Liver (tissue), 9 donors: ENCODE results near the gene CCNK. TPM values are rescaled to one million over a fixed set of nuclear protein-coding genes. Genes with fewer than 3 reads are reported as not detected.

Source experiments
- DNase-seq: peaks from one replicate; pipeline ENCODE4 v3.0.0-alpha.2; 2017; ENCODE audit warnings: low spot score
- H3K27ac ChIP-seq, 2 donors: one replicate each; pipeline ENCODE4 v1.7.0; 2013; ENCODE audit warnings: inconsistent platforms in 2 of 2, low read length in 2 of 2, control low read depth in 1 of 2, low read depth in 1 of 2, mild to moderate bottlenecking in 1 of 2
- H3K27me3 ChIP-seq, 4 donors: one replicate each; pipeline versions ENCODE4 v1.6.1 to v1.7.0; 2013; ENCODE audit warnings: low read length in 3 of 4, inconsistent platforms in 1 of 4, mild to moderate bottlenecking in 1 of 4, moderate library complexity in 1 of 4; ENCODE audit not compliant: control insufficient read depth in 4 of 4, insufficient read depth in 4 of 4
- H3K36me3 ChIP-seq, 4 donors: one replicate each; pipeline versions ENCODE4 v1.6.1 to v1.7.0; 2013; ENCODE audit warnings: low read length in 3 of 4, mild to moderate bottlenecking in 3 of 4, low read depth in 1 of 4, moderate library complexity in 1 of 4; ENCODE audit not compliant: control insufficient read depth in 4 of 4, insufficient read depth in 3 of 4
- H3K4me1 ChIP-seq, 4 donors: one replicate each; pipeline versions ENCODE4 v1.6.1 to v1.7.0; 2013; ENCODE audit warnings: low read length in 3 of 4, mild to moderate bottlenecking in 3 of 4, moderate library complexity in 1 of 4; ENCODE audit not compliant: control insufficient read depth in 4 of 4, insufficient read depth in 4 of 4
- H3K4me3 ChIP-seq, 3 donors: one replicate each; pipeline versions ENCODE4 v1.6.1 to v1.7.0; 2013; ENCODE audit warnings: low read length in 3 of 3, control low read depth in 1 of 3, low read depth in 1 of 3, mild to moderate bottlenecking in 1 of 3
- H3K9ac ChIP-seq, 2 donors: one replicate each; pipeline ENCODE4 v1.7.0; 2013; ENCODE audit warnings: low read length in 2 of 2, mild to moderate bottlenecking in 2 of 2, moderate library complexity in 2 of 2, control low read depth in 1 of 2, low read depth in 1 of 2
- H3K9me3 ChIP-seq, 4 donors: one replicate each; pipeline versions ENCODE4 v1.6.1 to v1.7.0; 2013; ENCODE audit warnings: low read length in 3 of 4; ENCODE audit not compliant: control insufficient read depth in 4 of 4
- ATF3 ChIP-seq: IDR thresholded peaks from 2 replicates; pipeline ENCODE4 v1.6.1; 2016; ENCODE audit warnings: antibody characterized with exemption
- EGR1 ChIP-seq, 2 donors: IDR thresholded peaks; 2 replicates each; pipeline ENCODE4 v1.6.1; 2016 to 2018; ENCODE audit warnings: antibody characterized with exemption in 2 of 2, low read depth in 2 of 2
- FOXA1 ChIP-seq: IDR thresholded peaks from 2 replicates; pipeline ENCODE4 v1.6.1; 2016; ENCODE audit warnings: antibody characterized with exemption
- FOXA2 ChIP-seq: IDR thresholded peaks from 2 replicates; pipeline ENCODE4 v1.6.1; 2016; ENCODE audit warnings: antibody characterized with exemption
- GABPA ChIP-seq, 2 donors: IDR thresholded peaks in 1 of 2; conservative IDR thresholded peaks in 1 of 2; 2 replicates each; pipeline ENCODE4 v1.6.1; 2016; ENCODE audit warnings: antibody characterized with exemption in 2 of 2, mild to moderate bottlenecking in 1 of 2, moderate library complexity in 1 of 2
- HNF4G ChIP-seq: IDR thresholded peaks from 2 replicates; pipeline ENCODE4 v1.6.1; 2016; ENCODE audit warnings: antibody characterized with exemption
- JUND ChIP-seq, 2 donors: IDR thresholded peaks; 2 replicates each; pipeline ENCODE4 v1.6.1; 2016; ENCODE audit warnings: antibody characterized with exemption in 2 of 2
- NR2F2 ChIP-seq: IDR thresholded peaks from 2 replicates; pipeline ENCODE4 v1.6.1; 2016; ENCODE audit warnings: antibody characterized with exemption
- RAD21 ChIP-seq, 2 donors: IDR thresholded peaks; 2 replicates each; pipeline ENCODE4 v1.6.1; 2016; ENCODE audit warnings: antibody characterized with exemption in 2 of 2, mild to moderate bottlenecking in 2 of 2
- REST ChIP-seq: IDR thresholded peaks from 2 replicates; pipeline ENCODE4 v1.6.1; 2016; ENCODE audit warnings: antibody characterized with exemption, mild to moderate bottlenecking
- RXRA ChIP-seq, 2 donors: IDR thresholded peaks; 2 replicates each; pipeline ENCODE4 v1.6.1; 2017 to 2018; ENCODE audit warnings: antibody characterized with exemption in 2 of 2, mild to moderate bottlenecking in 1 of 2
- SP1 ChIP-seq: IDR thresholded peaks from 2 replicates; pipeline ENCODE4 v1.6.1; 2018; ENCODE audit warnings: antibody characterized with exemption, mild to moderate bottlenecking
- TAF1 ChIP-seq: conservative IDR thresholded peaks from 2 replicates; pipeline ENCODE4 v1.6.1; 2016; ENCODE audit warnings: antibody characterized with exemption, mild to moderate bottlenecking
- YY1 ChIP-seq: IDR thresholded peaks from 2 replicates; pipeline ENCODE4 v1.6.1; 2016; ENCODE audit warnings: antibody characterized with exemption, mild to moderate bottlenecking
- WGBS: extraction: QIAGEN DNeasy Blood & Tissue Kit; methylation state at CpG from one replicate; pipeline ENCODE4 v1.1.7; 2013; 5-methylcytosine and 5-hydroxymethylcytosine counted together
- polyA plus RNA-seq, 2 donors: library from polyadenylated mRNA; stranded (reverse) in 1 of 2; unstranded in 1 of 2; fragments of 200-250 nt in 1 of 2; fragments of >200 nt in 1 of 2; fragmentation: Nextera tagmentation in 1 of 2; extraction: Ambion mirVana in 1 of 2; gene quantifications; one replicate each; pipeline versions ENCODE4 v1.2.1 to v1.2.3, GENCODE V29; 2013 to 2015
- total RNA-seq, 2 donors: library from RNA; depleted of rRNA; stranded (reverse); fragments of >200 nt; gene quantifications; one replicate each; pipeline ENCODE4 v1.2.3, GENCODE V29; 2014
- TF ChIP-seq, protein P1 (sequence below): fragments of 150-350 bp; IDR thresholded peaks from 2 replicates; pipeline ENCODE4 v1.5.1; 2017; ENCODE audit warnings: improper control_type of control experiment, low read depth, low read length; ENCODE audit not compliant: missing input control
- TF ChIP-seq, protein P2 (sequence below): IDR thresholded peaks from 2 replicates; pipeline ENCODE4 v1.6.1; 2016; ENCODE audit warnings: antibody characterized with exemption
- donor health status: healthy.
- donor health status: healthy.
- donor health status: healthy.
- donor health status: healthy.
- donor health status: healthy.

The CCNK gene
- total and polyA plus RNA-seq, 4 donors, result 7.7 to 33.4 (median 13.2) TPM

DNA sequence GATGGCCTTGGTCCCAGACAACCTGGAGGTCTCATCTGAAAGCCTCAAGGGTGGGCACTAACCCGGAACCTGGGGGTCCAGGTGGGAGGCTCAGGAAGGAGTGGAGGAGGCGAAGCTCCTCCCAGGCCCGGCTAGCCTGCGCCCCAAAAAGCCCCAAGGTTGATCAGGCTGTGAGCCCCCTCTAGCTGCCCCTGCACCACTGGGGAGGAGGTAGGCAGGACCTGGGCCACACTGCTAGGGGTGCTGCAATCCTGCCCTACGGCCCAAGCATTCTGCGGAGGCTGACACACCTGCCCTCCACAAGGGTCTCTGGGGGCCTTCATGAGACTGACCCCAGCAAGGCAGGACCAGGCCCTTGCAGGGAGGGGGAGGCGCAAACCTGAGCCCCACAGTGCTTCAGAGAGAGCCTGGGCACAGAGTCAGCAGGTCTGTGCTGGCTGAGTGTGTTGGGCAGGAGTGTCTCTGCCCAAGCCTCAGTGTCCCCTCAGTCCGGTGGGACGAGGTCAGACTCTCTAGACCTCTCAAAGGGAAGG, 70.9 kb downstream of the CCNK start:
- DNase-seq, result no peak
- no peaks in the 10 kb centered on the region for H3K9me3 ChIP-seq
- no peak overlapping the region for H3K9ac ChIP-seq
- H3K27me3 ChIP-seq, result no peaks in the 10 kb centered on the region
- whole genome bisulfite sequencing, result 63% methylated on average over 9 of the region's 9 CpGs
- H3K4me3 ChIP-seq, result no peak overlapping the region
- no peaks in the 10 kb centered on the region for H3K36me3 ChIP-seq
- H3K4me1 ChIP-seq, result peaks cover 37 to 76% (median 64%) of the 10 kb centered on the region in 4 donors
- TF ChIP-seq TAF1, result no peak
- TF ChIP-seq FOXA1, result no peak
- TF ChIP-seq, protein P1, sequence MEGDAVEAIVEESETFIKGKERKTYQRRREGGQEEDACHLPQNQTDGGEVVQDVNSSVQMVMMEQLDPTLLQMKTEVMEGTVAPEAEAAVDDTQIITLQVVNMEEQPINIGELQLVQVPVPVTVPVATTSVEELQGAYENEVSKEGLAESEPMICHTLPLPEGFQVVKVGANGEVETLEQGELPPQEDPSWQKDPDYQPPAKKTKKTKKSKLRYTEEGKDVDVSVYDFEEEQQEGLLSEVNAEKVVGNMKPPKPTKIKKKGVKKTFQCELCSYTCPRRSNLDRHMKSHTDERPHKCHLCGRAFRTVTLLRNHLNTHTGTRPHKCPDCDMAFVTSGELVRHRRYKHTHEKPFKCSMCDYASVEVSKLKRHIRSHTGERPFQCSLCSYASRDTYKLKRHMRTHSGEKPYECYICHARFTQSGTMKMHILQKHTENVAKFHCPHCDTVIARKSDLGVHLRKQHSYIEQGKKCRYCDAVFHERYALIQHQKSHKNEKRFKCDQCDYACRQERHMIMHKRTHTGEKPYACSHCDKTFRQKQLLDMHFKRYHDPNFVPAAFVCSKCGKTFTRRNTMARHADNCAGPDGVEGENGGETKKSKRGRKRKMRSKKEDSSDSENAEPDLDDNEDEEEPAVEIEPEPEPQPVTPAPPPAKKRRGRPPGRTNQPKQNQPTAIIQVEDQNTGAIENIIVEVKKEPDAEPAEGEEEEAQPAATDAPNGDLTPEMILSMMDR, result no peak
- no peak for TF ChIP-seq RXRA (IDR thresholded peaks at IDR 0.05)
- no peak for TF ChIP-seq EGR1 (IDR thresholded peaks at IDR 0.05; ENCODE audit: low read depth in 2 of 2)
- TF ChIP-seq REST, result no peak
- TF ChIP-seq HNF4G, result no peak
- TF ChIP-seq, protein P2, sequence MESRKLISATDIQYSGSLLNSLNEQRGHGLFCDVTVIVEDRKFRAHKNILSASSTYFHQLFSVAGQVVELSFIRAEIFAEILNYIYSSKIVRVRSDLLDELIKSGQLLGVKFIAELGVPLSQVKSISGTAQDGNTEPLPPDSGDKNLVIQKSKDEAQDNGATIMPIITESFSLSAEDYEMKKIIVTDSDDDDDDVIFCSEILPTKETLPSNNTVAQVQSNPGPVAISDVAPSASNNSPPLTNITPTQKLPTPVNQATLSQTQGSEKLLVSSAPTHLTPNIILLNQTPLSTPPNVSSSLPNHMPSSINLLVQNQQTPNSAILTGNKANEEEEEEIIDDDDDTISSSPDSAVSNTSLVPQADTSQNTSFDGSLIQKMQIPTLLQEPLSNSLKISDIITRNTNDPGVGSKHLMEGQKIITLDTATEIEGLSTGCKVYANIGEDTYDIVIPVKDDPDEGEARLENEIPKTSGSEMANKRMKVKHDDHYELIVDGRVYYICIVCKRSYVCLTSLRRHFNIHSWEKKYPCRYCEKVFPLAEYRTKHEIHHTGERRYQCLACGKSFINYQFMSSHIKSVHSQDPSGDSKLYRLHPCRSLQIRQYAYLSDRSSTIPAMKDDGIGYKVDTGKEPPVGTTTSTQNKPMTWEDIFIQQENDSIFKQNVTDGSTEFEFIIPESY, result no peak
- no peak for TF ChIP-seq YY1
- no peak for TF ChIP-seq RAD21 (IDR thresholded peaks at IDR 0.05)
- TF ChIP-seq SP1, result no peak
- no peak for TF ChIP-seq NR2F2
- TF ChIP-seq FOXA2, result no peak
- no peak for TF ChIP-seq GABPA (IDR thresholded peaks at IDR 0.05 in 1 of 2, conservative IDR thresholded peaks at IDR 0.05 in 1 of 2)
- H3K27ac ChIP-seq, result peak overlapping the region; percentile 30 to 72

DNA sequence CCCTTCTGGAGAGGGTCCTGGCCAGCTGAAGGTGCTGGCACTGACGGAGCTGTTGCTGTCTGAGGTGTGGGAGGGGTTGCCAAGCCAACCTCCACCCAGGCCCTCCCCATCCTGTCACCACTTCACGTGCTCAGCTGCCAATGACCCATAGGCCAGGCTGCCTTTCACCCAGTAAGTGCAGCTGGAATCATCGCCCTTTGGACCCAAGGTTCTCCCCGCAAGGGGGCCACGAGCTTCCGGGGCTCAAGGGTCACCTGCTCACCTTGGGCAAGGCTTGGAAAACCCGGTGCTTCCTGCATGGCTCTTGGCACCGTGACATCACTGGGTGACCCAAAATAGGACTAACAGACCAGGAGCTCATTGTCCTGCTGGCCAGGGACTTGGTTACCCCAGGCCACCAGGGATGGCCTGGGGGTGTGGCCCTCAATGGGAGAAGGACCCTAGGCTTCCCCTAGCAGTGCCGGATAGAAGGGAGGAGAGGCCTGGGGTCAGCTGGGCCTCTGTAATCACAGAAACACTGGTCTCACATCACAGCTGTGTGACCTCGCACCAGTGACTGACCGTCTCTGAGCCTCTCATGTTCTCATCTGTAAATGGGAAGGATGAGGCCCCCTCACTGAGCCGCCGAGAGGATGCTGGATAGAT, 71.5 kb downstream of the CCNK start:
- no peak overlapping the region for H3K9ac ChIP-seq
- no peaks in the 10 kb centered on the region for H3K36me3 ChIP-seq
- H3K9me3 ChIP-seq, result no peaks in the 10 kb centered on the region
- H3K27me3 ChIP-seq, result no peaks in the 10 kb centered on the region
- peaks cover 37 to 78% (median 64%) of the 10 kb centered on the region in 4 donors for H3K4me1 ChIP-seq
- no peak overlapping the region for H3K4me3 ChIP-seq
- DNase-seq, result peak; percentile 78
- H3K27ac ChIP-seq, result peak overlapping the region; percentile 79
- 28% methylated on average over 13 of the region's 13 CpGs for WGBS
- TF ChIP-seq FOXA2, result peak; percentile 82
- peak in 1 of 2 donors; percentile 87 for TF ChIP-seq GABPA (IDR thresholded peaks at IDR 0.05 in 1 of 2, conservative IDR thresholded peaks at IDR 0.05 in 1 of 2)
- peak; percentile 65 to 89 for TF ChIP-seq EGR1 (IDR thresholded peaks at IDR 0.05; ENCODE audit: low read depth in 2 of 2)
- peak; percentile 81 to 96 for TF ChIP-seq JUND (IDR thresholded peaks at IDR 0.05)
- no peak for TF ChIP-seq TAF1
- peak; percentile 100 for TF ChIP-seq SP1
- peak; percentile 62 to 64 for TF ChIP-seq RAD21 (IDR thresholded peaks at IDR 0.05)
- TF ChIP-seq NR2F2, result peak; percentile 98
- TF ChIP-seq, protein P2, result peak; percentile 96
- peak; percentile 92 for TF ChIP-seq ATF3
- peak; percentile 100 for TF ChIP-seq RXRA (IDR thresholded peaks at IDR 0.05)
- TF ChIP-seq REST, result peak; percentile 82
- peak; percentile 81 for TF ChIP-seq YY1
- TF ChIP-seq HNF4G, result peak; percentile 100
